Hippocampal formation (tissue), 2 donors: ENCODE results near the gene PLEKHH3.
"Not testable (repeated sequence)": the region's sequence is repeated elsewhere in the genome, so short reads cannot be mapped to it uniquely, and the experiment has no call there.

Experiments used
- DNase-seq, 2 donors: peaks; one replicate each; lab custom pipeline; 2025; lab: John Stamatoyannopoulos, UW

The PLEKHH3 gene

GRCh38 chr17:42632949-42633444 is 43.8 kb downstream of the PLEKHH3 start:
- no peak for DNase-seq

GRCh38 chr17:42629411-42630009 is 47.3 kb downstream of the PLEKHH3 start:
- no peak for DNase-seq

GRCh38 chr17:42627032-42627764 is 49.6 kb downstream of the PLEKHH3 start:
- not testable (repeated sequence) for DNase-seq

- DNase-seq: no peak
Observed at GRCh38 chr17:42623732-42624596, 52.8 kb downstream of the PLEKHH3 start.

DNA sequence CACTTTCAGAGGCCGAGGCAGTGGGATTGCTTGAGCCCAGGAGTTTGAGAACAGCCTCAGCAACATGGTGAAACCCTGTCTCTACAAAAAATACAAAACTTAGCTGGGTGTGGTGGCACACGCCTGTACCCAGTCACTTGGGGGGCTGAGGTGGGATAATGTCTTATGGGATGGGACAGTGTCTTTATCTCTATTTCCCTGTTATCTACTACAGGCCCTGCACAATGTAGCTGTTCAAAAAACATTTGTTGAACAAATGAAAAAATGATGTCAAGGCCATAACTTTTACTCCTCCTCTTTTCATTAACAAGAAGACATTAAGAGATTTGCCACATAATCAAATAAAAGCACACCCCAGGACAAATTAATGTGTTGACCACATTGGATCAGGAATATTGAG is 53.5 kb downstream of the PLEKHH3 start:
- no peak for DNase-seq

- DNase-seq: not testable (repeated sequence)
Observed at GRCh38 chr17:42621987-42622386, 54.8 kb downstream of the PLEKHH3 start.

DNA sequence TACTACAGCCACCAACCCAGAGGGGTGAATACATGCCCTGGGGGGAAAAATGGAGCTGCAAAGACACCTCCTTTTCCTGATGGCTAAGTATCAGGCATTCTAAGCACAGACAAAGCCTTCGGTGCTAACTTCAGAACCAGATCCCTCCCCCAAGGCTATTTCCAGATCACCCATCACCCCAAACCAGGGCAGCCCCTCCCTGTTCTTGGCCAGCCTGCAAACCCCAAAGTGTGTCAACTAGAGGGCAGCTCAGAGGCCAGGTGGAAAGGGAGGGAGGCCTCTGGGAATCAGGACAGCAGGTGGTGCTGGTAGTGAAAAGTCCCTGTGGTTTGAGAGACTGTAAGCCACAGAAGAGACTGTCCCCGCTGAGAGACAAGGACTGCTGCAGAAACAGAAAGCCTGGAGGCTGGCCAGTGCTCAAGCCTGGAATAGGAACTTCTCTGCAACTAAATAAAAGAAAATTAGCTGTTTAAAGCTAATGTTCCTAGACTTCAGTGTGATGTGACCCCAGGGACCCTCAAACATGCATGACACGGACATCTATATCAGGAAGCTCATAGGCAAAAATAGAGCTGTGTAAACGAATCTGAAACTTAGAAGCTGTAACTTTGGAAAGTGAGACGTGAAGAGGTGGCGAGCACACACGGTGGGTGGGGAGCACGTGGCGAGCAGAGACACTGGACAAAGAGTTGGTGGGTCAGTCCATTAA is 58.2 kb downstream of the PLEKHH3 start:
- no peak for DNase-seq

DNA sequence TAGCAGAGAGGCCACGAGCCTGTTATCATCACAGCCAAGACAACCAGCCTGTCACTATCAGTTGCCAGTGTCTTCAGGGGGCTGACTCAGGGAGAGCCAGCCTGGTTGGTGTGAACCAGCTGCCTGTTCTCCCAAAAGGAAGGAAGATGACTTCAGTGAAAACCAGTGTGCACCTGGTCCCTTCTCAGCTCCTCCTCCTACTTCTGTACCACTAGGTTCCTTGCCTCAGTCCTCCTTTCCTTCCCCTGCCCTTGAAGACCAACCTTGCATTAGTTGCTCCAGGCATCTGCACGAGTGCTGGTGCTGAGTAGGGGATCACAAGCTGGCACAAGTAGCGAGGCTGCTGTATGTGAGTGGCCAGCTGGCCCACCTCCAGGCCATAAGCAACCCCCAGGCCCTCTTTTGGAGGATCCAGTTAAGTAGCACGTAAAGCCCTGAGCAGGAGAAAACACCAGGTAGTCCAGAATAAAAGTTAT is 58.8 kb downstream of the PLEKHH3 start:
- no peak for DNase-seq
